ENCODE results near the gene PDE6H. TPM values are rescaled to one million over a fixed set of nuclear protein-coding genes. Genes with fewer than 3 reads are reported as not detected.

Gene PDE6H
- total and polyA plus RNA-seq, 2 of the 8 experiments (the other 6 are each of a cell fraction or from before 2014, with no cell fraction given), result not detected

- POLR2A ChIA-PET (ENCODE audit: partially characterized antibody), result no interaction called here
- Histone ChIP-seq H3K9me3 (ENCODE audit: insufficient read depth in 2 of 2, low read depth in 1 of 2, low read length in 1 of 2) (no peaks in the 10 kb centered on the region), H3K9ac (replicated peaks in 1 of 4; ENCODE audit: extremely low read depth in 1 of 4, low read depth in 3 of 4, low read length in 3 of 4) (no peak overlapping the region), H3K23me2 (ENCODE audit: low read depth, low read length) (no peaks in the 10 kb centered on the region), H3K4me3 (ENCODE audit: extremely low read depth in 1 of 4, insufficient read depth in 2 of 4, low read depth in 3 of 4, low read length in 4 of 4) (no peak overlapping the region), H3K14ac (ENCODE audit: insufficient read length) (no peak overlapping the region), H3K79me2 (ENCODE audit: control insufficient read depth in 1 of 2, insufficient read depth in 2 of 2, low read length in 2 of 2) (no peaks in the 10 kb centered on the region), H2BK15ac (ENCODE audit: low read length) (no peak overlapping the region), H2BK12ac (ENCODE audit: low read depth, low read length) (no peak overlapping the region), H2BK120ac (replicated peaks; ENCODE audit: low read depth, low read length) (no peak overlapping the region), H3K79me1 (ENCODE audit: low read depth, low read length) (no peaks in the 10 kb centered on the region), H2AK5ac (ENCODE audit: low read depth, low read length) (no peak overlapping the region), H3K4me2 (ENCODE audit: insufficient read depth in 1 of 2, low read depth in 2 of 2, low read length in 2 of 2) (no peak overlapping the region), H4K8ac (ENCODE audit: extremely low read depth, insufficient read depth, low read length) (no peak overlapping the region), H2AFZ (ENCODE audit: low read length) (no peak overlapping the region), H4K20me1 (replicated peaks in 1 of 2; ENCODE audit: control insufficient read depth in 1 of 2, insufficient read depth in 2 of 2, low read length in 2 of 2) (no peaks in the 10 kb centered on the region), H2BK5ac (ENCODE audit: low read depth, low read length) (no peak overlapping the region), H2BK20ac (ENCODE audit: low read length) (no peak overlapping the region), H3K4me1 (replicated peaks in 1 of 4; ENCODE audit: control insufficient read depth in 3 of 4, insufficient read depth in 4 of 4, low read length in 3 of 4) (no peaks in the 10 kb centered on the region), H3K27ac (ENCODE audit: low read depth, low read length) (no peak overlapping the region), H3K56ac (replicated peaks; ENCODE audit: insufficient read length, low read depth, low read length) (no peak overlapping the region), H4K5ac (ENCODE audit: insufficient read length, low read depth, low read length) (no peak overlapping the region), H3K23ac (ENCODE audit: insufficient read length) (peak overlapping the region; percentile 79), H3K18ac (ENCODE audit: extremely low read depth, low read length) (no peak overlapping the region), H3K36me3 (ENCODE audit: control insufficient read depth in 2 of 4, insufficient read depth in 4 of 4, low read length in 3 of 4) (no peaks in the 10 kb centered on the region), H4K91ac (replicated peaks; ENCODE audit: insufficient read length, low read length) (no peak overlapping the region), H3K27me3 (replicated peaks in 1 of 4; ENCODE audit: control insufficient read depth in 3 of 4, extremely low read depth in 1 of 4, insufficient read depth in 3 of 4, low read length in 3 of 4) (no peaks in the 10 kb centered on the region), H3K4ac (replicated peaks; ENCODE audit: insufficient read length, low read depth, low read length) (no peak overlapping the region)
- FAIRE-seq (no peak), DNase-seq (ENCODE audit: low read depth in 1 of 2, low spot score in 2 of 2) (no peak)
- 90% methylated on average over 3 of the region's 3 CpGs; no CpG with 5 or more reads in 1 of the 2 experiments for WGBS, 2 experiments (ENCODE audit: extremely low coverage in 1 of 2, insufficient coverage in 1 of 2, insufficient read length in 1 of 2, insufficient replicate concordance in 2 of 2, low coverage in 1 of 2, low lambda C conversion rate in 2 of 2, missing lambda C conversion rate in 1 of 2)
- CTCF ChIA-PET (ENCODE audit: partially characterized antibody), result interaction anchor here (1.0 to 1.7 kb wide), 3 partner anchors 21 to 39 kb away, joined by 3 to 4 read pairs (median 3); partner anchors contain the start of gene ERP27
- TF ChIP-seq CBX5 (IDR thresholded peaks at IDR 0.05; ENCODE audit: low read depth, low read length), result no peak
- no peak for TF ChIP-seq TBP (IDR thresholded peaks at IDR 0.05; ENCODE audit: low read depth, low read length)
- TF ChIP-seq CHD2 (IDR thresholded peaks at IDR 0.05; ENCODE audit: low read length), result no peak
- no peak for TF ChIP-seq CTCF (IDR thresholded peaks at IDR 0.05; ENCODE audit: control extremely low read depth in 1 of 3, insufficient read depth in 1 of 3, low read depth in 1 of 3, low read length in 3 of 3)
- TF ChIP-seq USF2 (IDR thresholded peaks at IDR 0.05; ENCODE audit: low read length), result no peak
- TF ChIP-seq RBBP5 (IDR thresholded peaks at IDR 0.05; ENCODE audit: borderline replicate concordance, low read depth, low read length), result no peak
- TF ChIP-seq PHF8 (conservative IDR thresholded peaks at IDR 0.05; ENCODE audit: low read depth, low read length), result no peak
- no peak for TF ChIP-seq BRCA1 (IDR thresholded peaks at IDR 0.05; ENCODE audit: low read depth, low read length)
- TF ChIP-seq CTBP2 (IDR thresholded peaks at IDR 0.05; ENCODE audit: borderline replicate concordance, insufficient read depth, insufficient read length, low read length), result no peak
- no peak for TF ChIP-seq NRF1 (IDR thresholded peaks at IDR 0.05; ENCODE audit: low read depth, low read length)
These were observed 1.8 kb downstream of the PDE6H start for GRCh38 chr12:14974633-14975032.

Data from H1 (cell line).